ENCODE measurements around the gene PTPRZ1.

DNA sequence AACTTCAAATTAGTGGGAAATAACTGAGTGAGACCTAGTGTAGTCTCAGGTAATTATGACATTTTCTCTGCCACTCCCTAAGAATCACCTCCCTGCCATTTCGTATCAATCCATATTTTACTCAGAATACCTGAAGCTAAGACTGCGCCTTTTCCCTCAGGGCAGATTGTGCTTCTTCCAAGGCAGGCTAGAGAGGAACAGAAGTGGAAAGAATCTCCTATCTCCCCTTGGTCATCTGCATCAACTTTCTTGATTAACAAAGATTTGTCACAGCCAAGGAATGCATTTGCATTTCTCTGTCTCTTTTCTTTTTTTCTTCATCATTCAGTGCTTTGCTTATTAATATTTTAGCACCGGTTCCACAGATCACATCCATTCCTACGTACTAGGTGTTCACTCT lies 119.1 kb downstream of the PTPRZ1 start:
- TF ChIP-seq TCF7 (CRISPR knock-in tag; IDR thresholded peaks at IDR 0.05; ENCODE audit: low read depth) (no peak), CREB1 (CRISPR knock-in tag; IDR thresholded peaks at IDR 0.05) (no peak), CTCF (IDR thresholded peaks at IDR 0.05) (no peak), TEAD4 (CRISPR knock-in tag; IDR thresholded peaks at IDR 0.05) (no peak), ESRRA (CRISPR knock-in tag; IDR thresholded peaks at IDR 0.05; ENCODE audit: borderline replicate concordance) (no peak), SP1 (CRISPR knock-in tag; conservative IDR thresholded peaks at IDR 0.05) (no peak), CBFB (CRISPR knock-in tag; IDR thresholded peaks at IDR 0.05; ENCODE audit: low read depth) (no peak), ZNF121 (CRISPR knock-in tag; IDR thresholded peaks at IDR 0.05) (no peak), IRF1 (CRISPR knock-in tag; IDR thresholded peaks at IDR 0.05) (no peak), NFYB (CRISPR knock-in tag; conservative IDR thresholded peaks at IDR 0.05; ENCODE audit: low read depth) (no peak)
- TF ChIP-seq, protein P1, sequence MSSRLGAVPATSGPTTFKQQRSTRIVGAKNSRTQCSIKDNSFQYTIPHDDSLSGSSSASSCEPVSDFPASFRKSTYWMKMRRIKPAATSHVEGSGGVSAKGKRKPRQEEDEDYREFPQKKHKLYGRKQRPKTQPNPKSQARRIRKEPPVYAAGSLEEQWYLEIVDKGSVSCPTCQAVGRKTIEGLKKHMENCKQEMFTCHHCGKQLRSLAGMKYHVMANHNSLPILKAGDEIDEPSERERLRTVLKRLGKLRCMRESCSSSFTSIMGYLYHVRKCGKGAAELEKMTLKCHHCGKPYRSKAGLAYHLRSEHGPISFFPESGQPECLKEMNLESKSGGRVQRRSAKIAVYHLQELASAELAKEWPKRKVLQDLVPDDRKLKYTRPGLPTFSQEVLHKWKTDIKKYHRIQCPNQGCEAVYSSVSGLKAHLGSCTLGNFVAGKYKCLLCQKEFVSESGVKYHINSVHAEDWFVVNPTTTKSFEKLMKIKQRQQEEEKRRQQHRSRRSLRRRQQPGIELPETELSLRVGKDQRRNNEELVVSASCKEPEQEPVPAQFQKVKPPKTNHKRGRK (CRISPR knock-in tag; IDR thresholded peaks at IDR 0.05; ENCODE audit: borderline replicate concordance): no peak

Data from WTC11 (cell line).